HCT116 (cell line): ENCODE measurements around the gene VAV2. TPM values are rescaled to one million over a fixed set of nuclear protein-coding genes. Genes with fewer than 3 reads are reported as not detected.

Experiments used
- ATAC-seq: fragments of 200-7000 bp; cut with Tn5 transposase; 2 replicates; pipeline ENCODE4 v1.9.1; 2020; ENCODE audit warnings: mild to moderate bottlenecking, moderate library complexity
- BruUV-seq: library from RNA; stranded (reverse); fragments of 400-500 nt; replicated peaks from 2 replicates; lab custom pipeline; 2021; lab: Mats Ljungman, UMichigan
- CTCF ChIA-PET: fragments of 300-600 bp; sonication (Branson Sonifier 250); formaldehyde crosslinking; loops from one replicate; lab custom pipeline; 2021; ENCODE audit warnings: antibody characterized with exemption; lab: Charles Lee
- POLR2A ChIA-PET: fragments of 300-600, 350-600 bp; sonication (Branson Sonifier 250); formaldehyde crosslinking; loops from one replicate; lab custom pipeline; 2021; ENCODE audit warnings: antibody characterized with exemption; lab: Charles Lee
- RAD21 ChIA-PET, 2 experiments: fragments of 300-600 bp; sonication (Branson Sonifier 250); formaldehyde crosslinking; loops; one replicate each; lab custom pipeline; 2023; ENCODE audit warnings: low total read pairs in 2 of 2; ENCODE audit not compliant: uncharacterized antibody in 2 of 2, unreplicated experiment in 2 of 2, low non-redundant PET in 1 of 2; lab: Charles Lee
- DNase-seq: peaks from one replicate; pipeline ENCODE4 v3.0.0-alpha.2; 2010; ENCODE audit warnings: low read depth, low spot score
- H2AFZ ChIP-seq: fragments of 200-600 bp; shearing (Covaris generic), sonication (generic); 2 replicates; pipeline ENCODE4 v1.6.1; 2017; ENCODE audit warnings: low read depth, mixed run types, mixed read lengths, antibody characterized with exemption, low read length; ENCODE audit not compliant: poor library complexity, severe bottlenecking
- H3K27ac ChIP-seq: 2 replicates; pipeline ENCODE4 v1.5.1; 2012; ENCODE audit warnings: low read depth, low read length
- H3K27me3 ChIP-seq: fragments of 200-600 bp; sonication (generic); 2 replicates; pipeline ENCODE4 v1.6.1; 2016; ENCODE audit warnings: mixed run types, low read length, mixed read lengths; ENCODE audit not compliant: insufficient read depth
- H3K36me3 ChIP-seq, 2 experiments: fragments of 200-500 bp in 1 of 2; fragments of 200-600 bp in 1 of 2; sonication (Bioruptor generic) in 1 of 2; sonication (generic) in 1 of 2; 2 replicates each; pipeline versions ENCODE4 v1.5.1 to v1.6.1; 2014 to 2016; ENCODE audit warnings: low read length in 2 of 2, inconsistent platforms in 1 of 2, mixed read lengths in 1 of 2, mixed run types in 1 of 2; ENCODE audit not compliant: insufficient read depth in 2 of 2, control insufficient read depth in 1 of 2
- H3K4me1 ChIP-seq, 2 experiments: fragments of 200-600 bp in 1 of 2; sonication (generic) in 1 of 2; 2 replicates each; pipeline versions ENCODE4 v1.5.1 to v1.6.1; 2012 to 2017; ENCODE audit warnings: low read length in 2 of 2, inconsistent platforms in 1 of 2, mild to moderate bottlenecking in 1 of 2, mixed read lengths in 1 of 2, mixed run types in 1 of 2, moderate library complexity in 1 of 2; ENCODE audit not compliant: insufficient read depth in 2 of 2, control insufficient read depth in 1 of 2
- H3K4me2 ChIP-seq: fragments of 200-600 bp; sonication (generic); 2 replicates; pipeline ENCODE4 v1.6.1; 2017; ENCODE audit warnings: mixed run types, low read length, mixed read lengths
- H3K4me3 ChIP-seq, 2 experiments: fragments of 200-600 bp in 1 of 2; sonication (generic) in 1 of 2; replicated peaks in 1 of 2; 2 replicates each; pipeline ENCODE4 v1.5.1; 2011 to 2016; ENCODE audit warnings: low read length in 2 of 2, control low read depth in 1 of 2, low read depth in 1 of 2, mild to moderate bottlenecking in 1 of 2, mixed read lengths in 1 of 2, mixed run types in 1 of 2
- H3K79me2 ChIP-seq: fragments of 200-600 bp; sonication (generic); 2 replicates; pipeline ENCODE4 v1.6.1; 2017; ENCODE audit warnings: mild to moderate bottlenecking, mixed run types, low read length, moderate library complexity, mixed read lengths; ENCODE audit not compliant: insufficient read depth
- H3K9ac ChIP-seq: fragments of 200-600 bp; sonication (generic); 2 replicates; pipeline ENCODE4 v1.6.1; 2016; ENCODE audit warnings: low read length, mixed read lengths
- H3K9me2 ChIP-seq: fragments of 200-600 bp; sonication (generic), shearing (Covaris generic); 2 replicates; pipeline ENCODE4 v1.6.1; 2017; ENCODE audit warnings: mixed run types, mild to moderate bottlenecking, moderate library complexity; ENCODE audit not compliant: insufficient read depth
- H3K9me3 ChIP-seq, 2 experiments: fragments of 200-500 bp in 1 of 2; fragments of 200-600 bp in 1 of 2; sonication (Bioruptor generic) in 1 of 2; sonication (generic) in 1 of 2; 2 replicates each; pipeline ENCODE4 v1.6.1; 2014 to 2017; ENCODE audit warnings: low read length in 2 of 2, mixed read lengths in 2 of 2, inconsistent platforms in 1 of 2, low read depth in 1 of 2, mild to moderate bottlenecking in 1 of 2, mixed run types in 1 of 2, moderate library complexity in 1 of 2; ENCODE audit not compliant: control insufficient read depth in 1 of 2, insufficient read depth in 1 of 2
- H4K20me1 ChIP-seq: fragments of 200-600 bp; sonication (generic), shearing (Covaris generic); 2 replicates; pipeline ENCODE4 v1.6.1; 2017; ENCODE audit warnings: mixed run types, mild to moderate bottlenecking, moderate library complexity; ENCODE audit not compliant: insufficient read depth
- ATF3 ChIP-seq: IDR thresholded peaks from 2 replicates; pipeline ENCODE4 v1.6.1; 2012
- CBX3 ChIP-seq: IDR thresholded peaks from 2 replicates; pipeline ENCODE4 v1.6.1; 2012; ENCODE audit warnings: low read depth
- CEBPB ChIP-seq: IDR thresholded peaks from 2 replicates; pipeline ENCODE4 v1.6.1; 2012; ENCODE audit warnings: low read depth
- EGR1 ChIP-seq: IDR thresholded peaks from 2 replicates; pipeline ENCODE4 v1.6.1; 2012; ENCODE audit warnings: low read depth
- ELF1 ChIP-seq: IDR thresholded peaks from 2 replicates; pipeline ENCODE4 v1.6.1; 2012; ENCODE audit warnings: low read depth, borderline replicate concordance
- EZH2 ChIP-seq: fragments of 200-600 bp; sonication (generic); IDR thresholded peaks from 2 replicates; pipeline ENCODE4 v1.6.1; 2017; ENCODE audit warnings: antibody characterized with exemption, mixed run types
- EZH2phosphoT487 ChIP-seq: fragments of 200-600 bp; IDR thresholded peaks from 2 replicates; pipeline ENCODE4 v1.6.1; 2018; ENCODE audit warnings: antibody characterized with exemption, borderline replicate concordance
- JUND ChIP-seq: IDR thresholded peaks from 2 replicates; pipeline ENCODE4 v1.6.1; 2012
- MAX ChIP-seq: IDR thresholded peaks from 2 replicates; pipeline ENCODE4 v1.6.1; 2012
- POLR2A ChIP-seq: IDR thresholded peaks from 2 replicates; pipeline ENCODE4 v1.7.0; 2011; ENCODE audit warnings: borderline replicate concordance; ENCODE audit not compliant: insufficient read depth, insufficient read length; ENCODE audit errors: extremely low read depth
- POLR2AphosphoS5 ChIP-seq: IDR thresholded peaks from 2 replicates; pipeline ENCODE4 v1.6.1; 2011; ENCODE audit warnings: mild to moderate bottlenecking, low read depth, low read length, moderate library complexity
- RAD21 ChIP-seq: IDR thresholded peaks from 2 replicates; pipeline ENCODE4 v1.6.1; 2012; ENCODE audit warnings: low read depth, mild to moderate bottlenecking
- TCF7L2 ChIP-seq: IDR thresholded peaks from 2 replicates; pipeline ENCODE4 v1.7.0; 2011; ENCODE audit warnings: borderline replicate concordance, inconsistent platforms; ENCODE audit not compliant: insufficient read depth, insufficient read length; ENCODE audit errors: extremely low read depth
- ZFX ChIP-seq: fragments of 450-650 bp; IDR thresholded peaks from 2 replicates; pipeline ENCODE4 v1.6.1; 2017
- ZNF274 ChIP-seq: fragments of 200-500 bp; sonication (Bioruptor generic); IDR thresholded peaks from 2 replicates; pipeline ENCODE4 v1.6.1; 2014; ENCODE audit warnings: mild to moderate bottlenecking, low read depth, low read length, inconsistent platforms
- intact Hi-C: fragments of 100-400 bp; cut with micrococcal nuclease; formaldehyde crosslinking; loops from 2 replicates; pipeline ENCODE4 v1.10.0; 2022
- total RNA-seq: library from RNA; stranded (reverse); gene quantifications from one replicate; pipeline ENCODE4 v1.2.1, GENCODE V29; 2021; ENCODE audit not compliant: unreplicated experiment
- TF ChIP-seq, protein P1 (sequence below): IDR thresholded peaks from 2 replicates; pipeline ENCODE4 v1.6.1; 2012; ENCODE audit warnings: low read depth
- TF ChIP-seq, protein P2 (sequence below), 3 experiments: fragments of 200-600 bp in 1 of 3; sonication (generic) in 1 of 3; IDR thresholded peaks in 2 of 3; conservative IDR thresholded peaks in 1 of 3; 2 replicates each; pipeline ENCODE4 v1.5.1; 2012 to 2017; ENCODE audit warnings: low read depth in 2 of 3, low read length in 2 of 3, antibody characterized with exemption in 1 of 3, borderline replicate concordance in 1 of 3, control low read depth in 1 of 3, mild to moderate bottlenecking in 1 of 3, mixed read lengths in 1 of 3, mixed run types in 1 of 3, moderate library complexity in 1 of 3; ENCODE audit not compliant: insufficient read depth in 1 of 3

Gene VAV2
- total RNA-seq, 1 experiment from 2014 or later: 33.2 TPM

DNA sequence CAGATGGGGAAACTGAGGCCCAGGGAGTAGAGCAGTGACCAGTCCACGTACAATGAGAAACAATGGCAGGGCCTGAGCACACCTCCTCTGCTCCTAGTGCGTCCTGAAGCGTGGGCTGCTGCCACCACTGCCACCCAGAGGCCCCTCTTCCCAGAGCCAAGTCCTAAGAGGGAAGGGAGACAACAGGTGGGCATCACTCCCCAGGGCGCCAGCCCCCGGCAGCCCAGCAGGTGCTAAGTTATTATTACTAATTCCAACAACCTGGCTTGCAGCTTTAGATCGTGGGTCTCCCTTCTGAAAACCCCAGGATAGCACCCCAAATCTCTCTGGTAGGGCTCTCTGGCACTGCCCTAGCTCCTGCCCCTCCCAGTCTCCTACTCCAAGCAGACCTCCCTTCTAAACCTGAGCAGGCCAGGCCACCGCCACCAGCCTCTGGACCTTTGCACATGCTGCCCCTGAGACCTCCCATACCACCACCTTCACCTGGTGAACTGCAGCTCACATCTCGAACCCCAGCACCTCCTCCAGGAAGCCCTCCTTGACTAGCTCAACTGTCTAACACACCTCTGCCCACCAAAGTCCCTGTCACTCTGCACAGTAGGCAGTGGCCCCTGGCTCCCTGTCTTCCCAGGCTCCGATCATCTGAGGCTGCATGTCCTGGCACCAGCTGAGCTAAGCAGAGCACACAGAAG lies 65.8 kb downstream of the VAV2 start:
- no peaks in the 10 kb centered on the region for H3K4me1 ChIP-seq
- no peak overlapping the region for H3K4me2 ChIP-seq
- DNase-seq (no peak), ATAC-seq (no peak)
- H3K9me3 ChIP-seq: no peaks in the 10 kb centered on the region
- H3K27me3 ChIP-seq: no peaks in the 10 kb centered on the region
- no TSS peak for BruUV-seq
- CTCF ChIA-PET: no interaction called here
- H2AFZ ChIP-seq: no peak overlapping the region
- no peaks in the 10 kb centered on the region for H4K20me1 ChIP-seq
- no peak overlapping the region for H3K9ac ChIP-seq
- no peaks in the 10 kb centered on the region for H3K9me2 ChIP-seq
- RAD21 ChIA-PET: no interaction called here
- no peak overlapping the region for H3K27ac ChIP-seq
- no peak overlapping the region for H3K4me3 ChIP-seq
- H3K36me3 ChIP-seq: no peaks in the 10 kb centered on the region
- peaks cover 20% of the 10 kb centered on the region; the same call in 1 of the 2 replicates for H3K79me2 ChIP-seq
- intact Hi-C loops: no loop called here
- TF ChIP-seq EGR1: no peak
- TF ChIP-seq POLR2A: no peak
- TF ChIP-seq, protein P1, sequence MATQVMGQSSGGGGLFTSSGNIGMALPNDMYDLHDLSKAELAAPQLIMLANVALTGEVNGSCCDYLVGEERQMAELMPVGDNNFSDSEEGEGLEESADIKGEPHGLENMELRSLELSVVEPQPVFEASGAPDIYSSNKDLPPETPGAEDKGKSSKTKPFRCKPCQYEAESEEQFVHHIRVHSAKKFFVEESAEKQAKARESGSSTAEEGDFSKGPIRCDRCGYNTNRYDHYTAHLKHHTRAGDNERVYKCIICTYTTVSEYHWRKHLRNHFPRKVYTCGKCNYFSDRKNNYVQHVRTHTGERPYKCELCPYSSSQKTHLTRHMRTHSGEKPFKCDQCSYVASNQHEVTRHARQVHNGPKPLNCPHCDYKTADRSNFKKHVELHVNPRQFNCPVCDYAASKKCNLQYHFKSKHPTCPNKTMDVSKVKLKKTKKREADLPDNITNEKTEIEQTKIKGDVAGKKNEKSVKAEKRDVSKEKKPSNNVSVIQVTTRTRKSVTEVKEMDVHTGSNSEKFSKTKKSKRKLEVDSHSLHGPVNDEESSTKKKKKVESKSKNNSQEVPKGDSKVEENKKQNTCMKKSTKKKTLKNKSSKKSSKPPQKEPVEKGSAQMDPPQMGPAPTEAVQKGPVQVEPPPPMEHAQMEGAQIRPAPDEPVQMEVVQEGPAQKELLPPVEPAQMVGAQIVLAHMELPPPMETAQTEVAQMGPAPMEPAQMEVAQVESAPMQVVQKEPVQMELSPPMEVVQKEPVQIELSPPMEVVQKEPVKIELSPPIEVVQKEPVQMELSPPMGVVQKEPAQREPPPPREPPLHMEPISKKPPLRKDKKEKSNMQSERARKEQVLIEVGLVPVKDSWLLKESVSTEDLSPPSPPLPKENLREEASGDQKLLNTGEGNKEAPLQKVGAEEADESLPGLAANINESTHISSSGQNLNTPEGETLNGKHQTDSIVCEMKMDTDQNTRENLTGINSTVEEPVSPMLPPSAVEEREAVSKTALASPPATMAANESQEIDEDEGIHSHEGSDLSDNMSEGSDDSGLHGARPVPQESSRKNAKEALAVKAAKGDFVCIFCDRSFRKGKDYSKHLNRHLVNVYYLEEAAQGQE: no peak
- TF ChIP-seq ATF3: no peak
- TF ChIP-seq JUND: no peak
- no peak for TF ChIP-seq RAD21
- no peak for TF ChIP-seq MAX
- no peak for TF ChIP-seq EZH2
- TF ChIP-seq ZNF274: no peak
- TF ChIP-seq CBX3: no peak
- no peak for TF ChIP-seq ZFX
- no peak for TF ChIP-seq ELF1
- TF ChIP-seq CEBPB: no peak
- TF ChIP-seq, protein P2, sequence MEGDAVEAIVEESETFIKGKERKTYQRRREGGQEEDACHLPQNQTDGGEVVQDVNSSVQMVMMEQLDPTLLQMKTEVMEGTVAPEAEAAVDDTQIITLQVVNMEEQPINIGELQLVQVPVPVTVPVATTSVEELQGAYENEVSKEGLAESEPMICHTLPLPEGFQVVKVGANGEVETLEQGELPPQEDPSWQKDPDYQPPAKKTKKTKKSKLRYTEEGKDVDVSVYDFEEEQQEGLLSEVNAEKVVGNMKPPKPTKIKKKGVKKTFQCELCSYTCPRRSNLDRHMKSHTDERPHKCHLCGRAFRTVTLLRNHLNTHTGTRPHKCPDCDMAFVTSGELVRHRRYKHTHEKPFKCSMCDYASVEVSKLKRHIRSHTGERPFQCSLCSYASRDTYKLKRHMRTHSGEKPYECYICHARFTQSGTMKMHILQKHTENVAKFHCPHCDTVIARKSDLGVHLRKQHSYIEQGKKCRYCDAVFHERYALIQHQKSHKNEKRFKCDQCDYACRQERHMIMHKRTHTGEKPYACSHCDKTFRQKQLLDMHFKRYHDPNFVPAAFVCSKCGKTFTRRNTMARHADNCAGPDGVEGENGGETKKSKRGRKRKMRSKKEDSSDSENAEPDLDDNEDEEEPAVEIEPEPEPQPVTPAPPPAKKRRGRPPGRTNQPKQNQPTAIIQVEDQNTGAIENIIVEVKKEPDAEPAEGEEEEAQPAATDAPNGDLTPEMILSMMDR (IDR thresholded peaks at IDR 0.05 in 2 of 3, conservative IDR thresholded peaks at IDR 0.05 in 1 of 3; ENCODE audit: borderline replicate concordance in 1 of 3, insufficient read depth in 1 of 3, low read depth in 2 of 3, low read length in 2 of 3): no peak
- no peak for TF ChIP-seq EZH2phosphoT487
- TF ChIP-seq TCF7L2: no peak
- no peak for TF ChIP-seq POLR2AphosphoS5
- POLR2A ChIA-PET: no interaction called here
